Spleen (tissue), 11 donors: ENCODE data around the gene SWI5. TPM values are rescaled to one million over a fixed set of nuclear protein-coding genes. Genes with fewer than 3 reads are reported as not detected.

Experiments
- DNase-seq: peaks from one replicate; pipeline ENCODE4 v3.0.0-alpha.2; 2020
- H3K27ac ChIP-seq, 8 donors: fragments of 200-600 bp; sonication (generic) in 7 of 8; 1 replicate in 4 of 8; 2 replicates in 4 of 8; pipeline versions ENCODE4 v1.5.0 to v1.8.0; 2016 to 2021; ENCODE audit warnings: inconsistent platforms in 4 of 8, mild to moderate bottlenecking in 4 of 8, moderate library complexity in 1 of 8
- H3K27me3 ChIP-seq, 7 donors: fragments of 200-600 bp; sonication (generic) in 6 of 7; replicated peaks in 1 of 7; 1 replicate in 4 of 7; 2 replicates in 3 of 7; pipeline versions ENCODE4 v1.5.0 to v1.8.0; 2016 to 2021; ENCODE audit warnings: inconsistent platforms in 3 of 7, mild to moderate bottlenecking in 1 of 7
- H3K36me3 ChIP-seq, 6 donors: fragments of 200-600 bp; sonication (generic) in 5 of 6; 1 replicate in 4 of 6; 2 replicates in 2 of 6; pipeline versions ENCODE4 v1.5.0 to v1.8.0; 2016 to 2021; ENCODE audit warnings: inconsistent platforms in 2 of 6
- H3K4me1 ChIP-seq, 6 donors: fragments of 200-600 bp; sonication (generic) in 5 of 6; 1 replicate in 3 of 6; 2 replicates in 3 of 6; pipeline versions ENCODE4 v1.5.0 to v1.8.0; 2016 to 2021; ENCODE audit warnings: inconsistent platforms in 3 of 6
- H3K4me3 ChIP-seq, 8 donors: fragments of 200-600 bp; sonication (generic) in 7 of 8; 1 replicate in 4 of 8; 2 replicates in 4 of 8; pipeline versions ENCODE4 v1.5.0 to v1.8.0; 2016 to 2021; ENCODE audit warnings: inconsistent platforms in 4 of 8, mild to moderate bottlenecking in 4 of 8, moderate library complexity in 2 of 8
- H3K9me3 ChIP-seq, 8 donors: fragments of 200-600 bp; sonication (generic) in 7 of 8; 1 replicate in 4 of 8; 2 replicates in 4 of 8; pipeline versions ENCODE4 v1.5.0 to v1.8.0; 2016 to 2021; ENCODE audit warnings: inconsistent platforms in 4 of 8
- POLR2A ChIP-seq, 3 donors: fragments of 450-650 bp; IDR thresholded peaks; one replicate each; pipeline ENCODE4 v1.5.1; 2017; ENCODE audit warnings: antibody characterized with exemption in 3 of 3, mild to moderate bottlenecking in 1 of 3
- POLR2AphosphoS5 ChIP-seq, 3 donors: sonication (generic); formaldehyde crosslinking; IDR thresholded peaks; one replicate each; pipeline ENCODE4 v1.5.1; 2017; ENCODE audit warnings: antibody characterized with exemption in 3 of 3
- WGBS, 5 donors: extraction: QIAGEN DNeasy Blood & Tissue Kit in 3 of 5; methylation state at CpG; one replicate each; pipeline versions ENCODE4 v1.1.5 to v1.1.7; 2013 to 2018; 5-methylcytosine and 5-hydroxymethylcytosine counted together
- intact Hi-C: fragments of 100-400 bp; cut with DNase I; formaldehyde crosslinking; loops from one replicate; pipeline ENCODE4 v1.15.0; 2023; ENCODE audit warnings: low total_unique reads
- polyA plus RNA-seq, 3 donors: library from polyadenylated mRNA; stranded (reverse); fragments of 200-250 nt; gene quantifications; one replicate each; pipeline ENCODE4 v1.2.1, GENCODE V29; 2013
- total RNA-seq, 7 donors: library from RNA; depleted of rRNA in 3 of 7; stranded (reverse); fragments of >200 nt in 3 of 7; fragmentation: NEBNext Ultra II Directional in 4 of 7; extraction: Animal tissue kit (Norgen Biotek cat#: 25700) in 4 of 7; gene quantifications; one replicate each; pipeline versions ENCODE4 v1.1.0 to v1.2.1, GENCODE V29; 2016 to 2021
- TF ChIP-seq, protein P1 (sequence below), 11 experiments: fragments of 200-600 bp in 7 of 11; fragments of 450-650 bp in 4 of 11; sonication (generic) in 4 of 11; IDR thresholded peaks in 8 of 11; conservative IDR thresholded peaks in 3 of 11; 1 replicate in 7 of 11; 2 replicates in 4 of 11; pipeline versions ENCODE4 v1.4.0 to v1.8.0; 2016 to 2021; ENCODE audit warnings: antibody characterized with exemption in 11 of 11, inconsistent platforms in 4 of 11, mild to moderate bottlenecking in 1 of 11
- donor health status: healthy with polysubstance abuse.
- donor health status: DM: no; HTN: no; CAD: no; lungs with moderate emphysema.
- donor health status: DM: no; HTN: no; CAD: no.
- donor health status: Bipolar disorder and iron deficiency.
- donor health status: healthy.
- donor health status: DM: no; HTN: no; CAD: no.
- donor health status: DM: yes; HTN: yes; CAD: no.

SWI5 gene
- total and polyA plus RNA-seq, 10 donors = 8.4 to 23.4 (median 15.3) TPM

DNA sequence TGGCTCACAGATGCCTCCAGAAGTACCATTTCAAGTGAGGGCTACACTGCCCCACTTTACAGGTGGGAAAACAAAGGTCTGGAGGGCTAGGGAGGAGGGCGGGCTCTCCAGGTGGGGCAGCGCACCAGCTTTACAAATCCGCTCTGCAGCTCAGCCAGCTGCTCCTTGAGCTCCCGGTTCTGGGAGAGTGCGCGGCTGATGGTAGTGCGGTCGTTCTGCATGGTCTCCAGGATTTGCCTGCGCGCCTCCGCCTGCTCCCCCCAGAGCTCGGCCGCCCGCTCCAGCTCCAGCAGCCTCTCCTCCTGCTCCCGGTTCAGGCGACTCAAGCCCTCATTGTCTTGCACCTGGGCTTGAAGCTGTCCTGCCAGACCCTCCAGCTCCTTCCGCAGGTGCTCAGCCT, 15.7 kb upstream of the SWI5 start:
- Histone ChIP-seq H3K36me3 (peaks cover 17 to 100% (median 72%) of the 10 kb centered on the region in 6 donors), H3K4me1 (no peaks in the 10 kb centered on the region), H3K27me3 (no peaks in the 10 kb centered on the region), H3K4me3 (no peak overlapping the region), H3K9me3 (no peaks in the 10 kb centered on the region), H3K27ac (no peak overlapping the region)
- TF ChIP-seq POLR2A (IDR thresholded peaks at IDR 0.05) = no peak
- TF ChIP-seq, protein P1, sequence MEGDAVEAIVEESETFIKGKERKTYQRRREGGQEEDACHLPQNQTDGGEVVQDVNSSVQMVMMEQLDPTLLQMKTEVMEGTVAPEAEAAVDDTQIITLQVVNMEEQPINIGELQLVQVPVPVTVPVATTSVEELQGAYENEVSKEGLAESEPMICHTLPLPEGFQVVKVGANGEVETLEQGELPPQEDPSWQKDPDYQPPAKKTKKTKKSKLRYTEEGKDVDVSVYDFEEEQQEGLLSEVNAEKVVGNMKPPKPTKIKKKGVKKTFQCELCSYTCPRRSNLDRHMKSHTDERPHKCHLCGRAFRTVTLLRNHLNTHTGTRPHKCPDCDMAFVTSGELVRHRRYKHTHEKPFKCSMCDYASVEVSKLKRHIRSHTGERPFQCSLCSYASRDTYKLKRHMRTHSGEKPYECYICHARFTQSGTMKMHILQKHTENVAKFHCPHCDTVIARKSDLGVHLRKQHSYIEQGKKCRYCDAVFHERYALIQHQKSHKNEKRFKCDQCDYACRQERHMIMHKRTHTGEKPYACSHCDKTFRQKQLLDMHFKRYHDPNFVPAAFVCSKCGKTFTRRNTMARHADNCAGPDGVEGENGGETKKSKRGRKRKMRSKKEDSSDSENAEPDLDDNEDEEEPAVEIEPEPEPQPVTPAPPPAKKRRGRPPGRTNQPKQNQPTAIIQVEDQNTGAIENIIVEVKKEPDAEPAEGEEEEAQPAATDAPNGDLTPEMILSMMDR (IDR thresholded peaks at IDR 0.05 in 8 of 11, conservative IDR thresholded peaks at IDR 0.05 in 3 of 11) = no peak
- no peak for TF ChIP-seq POLR2AphosphoS5 (IDR thresholded peaks at IDR 0.05)
- WGBS, 5 donors = 96 to 99% (median 98%) methylated on average over 17 of the region's 17 CpGs
- DNase-seq = no peak
- intact Hi-C loops = no loop called here

GRCh38 chr9:128262687-128263086, 13.4 kb upstream of the SWI5 start:
- intact Hi-C loops = no loop called here
- Histone ChIP-seq H3K27ac (no peak overlapping the region), H3K36me3 (peaks cover 17 to 100% (median 73%) of the 10 kb centered on the region in 6 donors), H3K4me3 (no peak overlapping the region), H3K9me3 (no peaks in the 10 kb centered on the region), H3K4me1 (no peaks in the 10 kb centered on the region), H3K27me3 (no peaks in the 10 kb centered on the region)
- WGBS, 5 donors = 84 to 90% (median 88%) methylated on average over 4 of the region's 4 CpGs
- TF ChIP-seq POLR2A (IDR thresholded peaks at IDR 0.05) (no peak), POLR2AphosphoS5 (IDR thresholded peaks at IDR 0.05) (no peak)
- TF ChIP-seq, protein P1 (IDR thresholded peaks at IDR 0.05 in 8 of 11, conservative IDR thresholded peaks at IDR 0.05 in 3 of 11) = no peak
- DNase-seq = no peak

DNA sequence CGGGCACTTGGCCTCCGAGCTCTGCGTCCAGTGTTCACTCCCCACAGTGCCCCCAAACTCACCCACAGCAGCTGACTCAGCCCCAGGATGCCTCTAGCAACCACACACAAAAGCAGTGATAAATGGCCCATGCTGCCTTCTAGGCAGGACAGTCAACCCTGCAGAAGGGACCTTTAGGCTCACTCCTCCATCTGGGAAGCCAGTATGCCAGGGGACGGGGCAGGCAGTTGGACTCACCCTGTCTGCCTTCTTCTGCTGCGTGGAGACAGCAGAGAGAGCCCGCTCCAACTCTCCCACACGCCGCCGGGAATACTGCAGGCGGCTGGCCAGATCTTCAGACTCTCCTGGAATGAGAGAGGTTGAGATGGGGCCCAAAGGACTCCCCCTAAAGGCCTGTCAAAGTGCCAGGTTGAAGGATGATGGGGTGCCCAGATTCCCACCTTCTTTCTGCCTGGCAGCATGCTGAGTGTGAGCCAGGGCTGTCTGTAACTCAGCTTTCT, 10.7 kb upstream of the SWI5 start:
- Histone ChIP-seq H3K9me3 (no peaks in the 10 kb centered on the region), H3K36me3 (peaks cover 13 to 100% (median 50%) of the 10 kb centered on the region in 6 donors), H3K27me3 (no peaks in the 10 kb centered on the region), H3K4me3 (no peak overlapping the region), H3K27ac (no peak overlapping the region), H3K4me1 (no peaks in the 10 kb centered on the region)
- DNase-seq = no peak
- TF ChIP-seq, protein P1 (IDR thresholded peaks at IDR 0.05 in 8 of 11, conservative IDR thresholded peaks at IDR 0.05 in 3 of 11) = no peak
- TF ChIP-seq POLR2AphosphoS5 (IDR thresholded peaks at IDR 0.05) = no peak
- no peak for TF ChIP-seq POLR2A (IDR thresholded peaks at IDR 0.05)
- WGBS, 5 donors = 89 to 99% (median 95%) methylated on average over 10 of the region's 10 CpGs
- intact Hi-C loops = no loop called here

GRCh38 chr9:128266868-128267590, 9.0 kb upstream of the SWI5 start:
- Histone ChIP-seq H3K4me3 (no peak overlapping the region), H3K27ac (no peak overlapping the region), H3K27me3 (no peaks in the 10 kb centered on the region), H3K36me3 (peaks cover 4 to 100% (median 45%) of the 10 kb centered on the region in 6 donors), H3K9me3 (no peaks in the 10 kb centered on the region), H3K4me1 (no peaks in the 10 kb centered on the region)
- TF ChIP-seq POLR2AphosphoS5 (IDR thresholded peaks at IDR 0.05) = peak in 1 of 3 donors; percentile 24
- TF ChIP-seq, protein P1 (IDR thresholded peaks at IDR 0.05 in 8 of 11, conservative IDR thresholded peaks at IDR 0.05 in 3 of 11) = no peak
- intact Hi-C loops = no loop called here
- 92 to 95% (median 93%) methylated on average over 15 of the region's 15 CpGs for WGBS, 5 donors
- DNase-seq = no peak
